ENCODE measurements around the gene MSGN1. TPM values are rescaled to one million over a fixed set of nuclear protein-coding genes. Genes with fewer than 3 reads are reported as not detected.

MSGN1 gene
- total and polyA plus RNA-seq, 2 of the 8 experiments (the other 6 are each of a cell fraction or from before 2014, with no cell fraction given), result not detected

- TF ChIP-seq E2F6 (IDR thresholded peaks at IDR 0.05), result no peak
- TF ChIP-seq CHD2 (IDR thresholded peaks at IDR 0.05; ENCODE audit: low read length), result no peak
- TF ChIP-seq CREB1 (IDR thresholded peaks at IDR 0.05), result no peak
Measured at GRCh38 chr2:17791121-17791816, 25.0 kb upstream of the MSGN1 start (continued).

Data from H1 (cell line).